Measurements from ENCODE around the gene PRSS3. TPM values are rescaled to one million over a fixed set of nuclear protein-coding genes. Genes with fewer than 3 reads are reported as not detected.

Gene PRSS3
- total RNA-seq, 1 experiment from 2014 or later = 33.8 TPM

- intact Hi-C loops (cut with micrococcal nuclease; ENCODE audit: unreplicated experiment) = loop anchor here (5.0 kb wide), 1 partner anchor 154 kb away; no protein-coding TSS in a partner anchor
- no peak for TF ChIP-seq CTCF (IDR thresholded peaks at IDR 0.05; ENCODE audit: insufficient read depth in 1 of 2, low read depth in 1 of 2, low read length in 1 of 2, severe bottlenecking in 1 of 2, unreplicated experiment in 1 of 2)
Measured at GRCh38 chr9:33776578-33776977, 18.8 kb upstream of the PRSS3 start.

GRCh38 chr9:33778700-33779351 lies 16.5 kb upstream of the PRSS3 start:
- no peaks in the 10 kb centered on the region for H3K27me3 Mint-ChIP-seq (ENCODE audit: insufficient read depth, unreplicated experiment)
- H3K4me3 Mint-ChIP-seq (ENCODE audit: unreplicated experiment) = no peak overlapping the region
- no peaks in the 10 kb centered on the region for H3K9me3 ChIP-seq
- BruUV-seq (replicated peaks) = no TSS peak
- CTCF ChIA-PET = interaction anchor here (0.6 to 2.0 kb wide), 13 partner anchors 8 to 621 kb away, joined by 3 to 56 read pairs (median 5); partner anchors contain the start of gene PRSS3
- POLR2A ChIA-PET = no interaction called here
- H3K27ac Mint-ChIP-seq (ENCODE audit: unreplicated experiment) = no peak overlapping the region
- H3K4me1 ChIP-seq = no peaks in the 10 kb centered on the region
- no peaks in the 10 kb centered on the region for H3K9me3 Mint-ChIP-seq (ENCODE audit: unreplicated experiment)
- no peaks in the 10 kb centered on the region for H3K36me3 Mint-ChIP-seq (ENCODE audit: insufficient read depth, unreplicated experiment)
- H3K4me1 Mint-ChIP-seq (ENCODE audit: low read depth, unreplicated experiment) = peaks cover 7% of the 10 kb centered on the region
- no peaks in the 10 kb centered on the region for H3K27me3 ChIP-seq (replicated peaks; ENCODE audit: control insufficient read depth, insufficient read depth, low read length)
- DNase-seq = peak; percentile 63 to 73
- TF ChIP-seq CTCF (IDR thresholded peaks at IDR 0.05; ENCODE audit: insufficient read depth in 1 of 2, low read depth in 1 of 2, low read length in 1 of 2, severe bottlenecking in 1 of 2, unreplicated experiment in 1 of 2) = peak; percentile 85 to 86
- no peak overlapping the region for H3K4me3 ChIP-seq (ENCODE audit: low read depth, low read length)
- no peaks in the 10 kb centered on the region for H3K36me3 ChIP-seq (ENCODE audit: control insufficient read depth, insufficient read depth, low read length)
- intact Hi-C loops (cut with micrococcal nuclease; ENCODE audit: unreplicated experiment) = loop anchor here (1.0 to 5.0 kb wide), 2 partner anchors 41 to 157 kb away; no protein-coding TSS in a partner anchor

More at GRCh38 chr9:33776578-33776977, 18.8 kb upstream of the PRSS3 start:
- no peaks in the 10 kb centered on the region for H3K36me3 ChIP-seq (ENCODE audit: control insufficient read depth, insufficient read depth, low read length)
- H3K4me3 ChIP-seq (ENCODE audit: low read depth, low read length) = no peak overlapping the region
- no peak for DNase-seq
- H3K4me1 ChIP-seq = no peaks in the 10 kb centered on the region
- Mint-ChIP-seq H3K9me3 (ENCODE audit: unreplicated experiment) (no peaks in the 10 kb centered on the region), H3K27me3 (ENCODE audit: insufficient read depth, unreplicated experiment) (no peaks in the 10 kb centered on the region), H3K4me3 (ENCODE audit: unreplicated experiment) (no peak overlapping the region), H3K27ac (ENCODE audit: unreplicated experiment) (no peak overlapping the region), H3K4me1 (ENCODE audit: low read depth, unreplicated experiment) (peaks cover 16% of the 10 kb centered on the region), H3K36me3 (ENCODE audit: insufficient read depth, unreplicated experiment) (no peaks in the 10 kb centered on the region)
- H3K9me3 ChIP-seq = no peaks in the 10 kb centered on the region
- no peaks in the 10 kb centered on the region for H3K27me3 ChIP-seq (replicated peaks; ENCODE audit: control insufficient read depth, insufficient read depth, low read length)
- ChIA-PET CTCF (no interaction called here), POLR2A (no interaction called here)
- no TSS peak for BruUV-seq (replicated peaks)

GRCh38 chr9:33780276-33780675 lies 15.1 kb upstream of the PRSS3 start:
- no peak overlapping the region for H3K27ac Mint-ChIP-seq (ENCODE audit: unreplicated experiment)
- H3K4me3 Mint-ChIP-seq (ENCODE audit: unreplicated experiment) = no peak overlapping the region
- H3K9me3 ChIP-seq = no peaks in the 10 kb centered on the region
- H3K9me3 Mint-ChIP-seq (ENCODE audit: unreplicated experiment) = no peaks in the 10 kb centered on the region
- intact Hi-C loops (cut with micrococcal nuclease; ENCODE audit: unreplicated experiment) = no loop called here
- ChIA-PET CTCF (interaction anchor here (2.0 kb wide), 1 partner anchor 42 kb away, joined by 56 read pairs; no protein-coding TSS in a partner anchor), POLR2A (no interaction called here)
- H3K36me3 Mint-ChIP-seq (ENCODE audit: insufficient read depth, unreplicated experiment) = no peaks in the 10 kb centered on the region
- H3K4me1 ChIP-seq = no peaks in the 10 kb centered on the region
- TF ChIP-seq CTCF (IDR thresholded peaks at IDR 0.05; ENCODE audit: insufficient read depth in 1 of 2, low read depth in 1 of 2, low read length in 1 of 2, severe bottlenecking in 1 of 2, unreplicated experiment in 1 of 2) = no peak
- H3K4me3 ChIP-seq (ENCODE audit: low read depth, low read length) = no peak overlapping the region
- BruUV-seq (replicated peaks) = no TSS peak
- H3K4me1 Mint-ChIP-seq (ENCODE audit: low read depth, unreplicated experiment) = peaks cover 7% of the 10 kb centered on the region
- H3K27me3 Mint-ChIP-seq (ENCODE audit: insufficient read depth, unreplicated experiment) = no peaks in the 10 kb centered on the region
- no peak for DNase-seq
- no peaks in the 10 kb centered on the region for H3K27me3 ChIP-seq (replicated peaks; ENCODE audit: control insufficient read depth, insufficient read depth, low read length)
- H3K36me3 ChIP-seq (ENCODE audit: control insufficient read depth, insufficient read depth, low read length) = no peaks in the 10 kb centered on the region

All from Caco-2 (cell line).